HG02970 (cell line): ENCODE data around the gene PRKAR1B.

Source experiments
- ATAC-seq: cut with Tn5 transposase; IDR thresholded peaks from one replicate; pipeline ENCODE4 v1.9.1; 2021; ENCODE audit warnings: mild to moderate bottlenecking, moderate library complexity, moderate number of reproducible peaks; ENCODE audit not compliant: unreplicated experiment, low FRiP score

Gene PRKAR1B

GRCh38 chr7:504221-505111, 222.6 kb downstream of the PRKAR1B start:
- no peak for ATAC-seq

- ATAC-seq: no peak
Measured at GRCh38 chr7:503575-504111, 223.4 kb downstream of the PRKAR1B start.

GRCh38 chr7:502296-502695, 224.8 kb downstream of the PRKAR1B start:
- ATAC-seq: no peak

GRCh38 chr7:501526-501925, 225.6 kb downstream of the PRKAR1B start:
- no peak for ATAC-seq

- ATAC-seq: no peak
Measured at GRCh38 chr7:500521-501420, 226.3 kb downstream of the PRKAR1B start.

GRCh38 chr7:499853-500485, 227.1 kb downstream of the PRKAR1B start:
- no peak for ATAC-seq
